ENCODE measurements around the gene BPIFB4. TPM values are rescaled to one million over a fixed set of nuclear protein-coding genes. Genes with fewer than 3 reads are reported as not detected.

Gene BPIFB4
- total RNA-seq, 1 donor from 2014 or later: not detected

DNA sequence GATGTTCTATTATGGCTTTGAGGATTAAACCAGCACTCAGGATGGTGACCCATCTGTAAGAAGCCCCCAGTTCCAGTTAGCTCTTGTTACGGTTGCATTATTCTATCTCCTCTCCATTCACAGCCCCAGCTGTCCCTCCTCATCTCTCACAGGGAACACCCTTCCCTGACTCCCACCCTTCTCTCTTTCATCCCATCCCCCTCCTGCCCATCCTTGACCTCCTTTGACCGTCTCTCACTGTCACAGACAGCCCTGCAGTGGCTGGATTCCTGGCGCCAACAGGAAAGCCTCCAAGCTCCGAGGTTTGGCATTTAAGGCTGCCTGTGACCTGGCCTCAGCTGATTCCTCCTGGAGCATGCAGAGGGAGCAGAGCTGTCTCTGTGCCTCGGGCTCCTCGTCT lies 4.2 kb upstream of the BPIFB4 start:
- Mint-ChIP-seq H3K4me1 (ENCODE audit: low read depth) (no peaks in the 10 kb centered on the region), H3K9me3 (ENCODE audit: low read depth) (no peaks in the 10 kb centered on the region), H3K4me3 (ENCODE audit: unreplicated experiment) (no peak overlapping the region), H3K36me3 (ENCODE audit: low read depth) (no peaks in the 10 kb centered on the region), H3K27me3 (ENCODE audit: low read depth) (peaks cover 67% of the 10 kb centered on the region), H3K27ac (ENCODE audit: unreplicated experiment) (no peak overlapping the region)
- TF ChIP-seq, protein P1, sequence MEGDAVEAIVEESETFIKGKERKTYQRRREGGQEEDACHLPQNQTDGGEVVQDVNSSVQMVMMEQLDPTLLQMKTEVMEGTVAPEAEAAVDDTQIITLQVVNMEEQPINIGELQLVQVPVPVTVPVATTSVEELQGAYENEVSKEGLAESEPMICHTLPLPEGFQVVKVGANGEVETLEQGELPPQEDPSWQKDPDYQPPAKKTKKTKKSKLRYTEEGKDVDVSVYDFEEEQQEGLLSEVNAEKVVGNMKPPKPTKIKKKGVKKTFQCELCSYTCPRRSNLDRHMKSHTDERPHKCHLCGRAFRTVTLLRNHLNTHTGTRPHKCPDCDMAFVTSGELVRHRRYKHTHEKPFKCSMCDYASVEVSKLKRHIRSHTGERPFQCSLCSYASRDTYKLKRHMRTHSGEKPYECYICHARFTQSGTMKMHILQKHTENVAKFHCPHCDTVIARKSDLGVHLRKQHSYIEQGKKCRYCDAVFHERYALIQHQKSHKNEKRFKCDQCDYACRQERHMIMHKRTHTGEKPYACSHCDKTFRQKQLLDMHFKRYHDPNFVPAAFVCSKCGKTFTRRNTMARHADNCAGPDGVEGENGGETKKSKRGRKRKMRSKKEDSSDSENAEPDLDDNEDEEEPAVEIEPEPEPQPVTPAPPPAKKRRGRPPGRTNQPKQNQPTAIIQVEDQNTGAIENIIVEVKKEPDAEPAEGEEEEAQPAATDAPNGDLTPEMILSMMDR (IDR thresholded peaks at IDR 0.05): no peak
- no peak for DNase-seq (ENCODE audit: low spot score)

DNA sequence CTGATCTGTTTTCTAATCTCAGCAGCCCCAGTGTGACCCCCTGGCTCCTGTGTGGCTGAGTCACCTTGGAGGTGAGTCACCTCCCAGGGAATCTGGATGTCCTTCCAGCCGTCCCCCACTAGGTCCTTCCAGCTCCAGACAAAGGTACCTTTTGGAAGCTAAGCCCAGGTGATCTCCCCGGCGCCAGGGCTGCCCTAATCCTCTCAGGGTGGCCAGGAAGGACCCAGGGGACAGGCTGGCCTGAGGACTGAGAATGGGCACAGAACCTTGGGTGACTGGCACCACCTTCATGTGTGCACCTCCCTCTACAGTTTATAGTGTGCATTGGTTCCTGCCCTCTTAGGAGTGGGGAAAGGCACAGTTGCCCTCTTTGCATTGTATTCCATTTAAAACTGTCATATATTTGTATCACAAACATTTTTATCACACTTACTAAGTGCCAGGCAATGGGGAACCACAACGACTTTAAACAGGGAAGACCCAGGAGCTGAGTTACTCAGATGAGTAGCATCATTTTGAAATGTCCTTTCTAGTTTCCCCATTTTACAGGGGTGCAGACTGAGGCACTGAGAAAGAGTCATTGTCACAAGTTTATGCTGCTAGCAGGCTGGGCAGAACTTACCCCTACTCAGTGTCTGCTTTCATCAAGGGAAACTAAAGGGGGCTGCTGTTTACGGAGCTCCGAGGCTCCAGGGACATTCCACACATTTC lies 2.6 kb upstream of the BPIFB4 start:
- Mint-ChIP-seq H3K36me3 (ENCODE audit: low read depth) (peaks cover 3% of the 10 kb centered on the region), H3K4me3 (ENCODE audit: unreplicated experiment) (no peak overlapping the region)

DNA sequence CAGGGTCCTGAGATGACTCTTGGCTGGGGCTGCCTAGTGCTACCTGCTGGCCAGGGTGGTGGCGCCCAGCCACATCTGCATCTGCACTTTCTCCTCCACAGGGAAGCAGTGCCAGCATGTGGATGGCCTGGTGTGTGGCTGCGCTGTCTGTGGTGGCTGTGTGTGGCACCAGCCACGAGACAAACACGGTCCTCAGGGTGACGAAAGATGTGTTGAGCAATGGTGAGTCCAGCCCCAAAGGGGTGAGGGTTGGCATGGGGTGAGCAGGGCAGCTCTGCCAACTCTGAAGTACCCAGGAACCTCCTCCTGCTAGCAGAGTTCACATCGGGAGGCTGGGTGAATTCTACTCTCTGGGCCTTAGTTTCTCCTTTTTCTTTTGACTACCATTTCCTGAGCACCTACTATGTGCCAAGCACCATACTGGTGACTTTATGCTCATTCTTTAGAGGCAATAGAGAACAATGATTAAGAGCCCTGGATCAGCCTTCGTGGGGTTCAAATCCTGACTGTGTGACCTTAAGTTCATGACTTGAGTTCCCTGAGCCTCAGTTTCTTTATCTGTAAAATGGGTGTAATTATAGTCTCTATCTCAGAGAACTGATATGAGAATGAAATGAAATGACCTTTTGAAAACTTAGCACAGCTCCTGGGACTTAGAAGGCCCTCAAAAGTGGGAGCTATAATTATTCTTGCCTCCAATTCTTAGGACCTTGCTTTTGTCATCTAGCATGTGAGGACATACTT lies 2.1 kb downstream of the BPIFB4 start:
- peaks cover 5% of the 10 kb centered on the region for H3K9me3 Mint-ChIP-seq (ENCODE audit: low read depth)
- peaks cover 3% of the 10 kb centered on the region for H3K36me3 Mint-ChIP-seq (ENCODE audit: low read depth)
- no peak overlapping the region for H3K4me3 Mint-ChIP-seq (ENCODE audit: unreplicated experiment)
- no peak for DNase-seq (ENCODE audit: low spot score)
- H3K27ac Mint-ChIP-seq (ENCODE audit: unreplicated experiment): no peak overlapping the region
- H3K4me1 Mint-ChIP-seq (ENCODE audit: low read depth): no peaks in the 10 kb centered on the region
- TF ChIP-seq, protein P1 (IDR thresholded peaks at IDR 0.05): no peak
- peaks cover 51% of the 10 kb centered on the region for H3K27me3 Mint-ChIP-seq (ENCODE audit: low read depth)

More for the DNA sequence above, 2.6 kb upstream of the BPIFB4 start:
- Mint-ChIP-seq H3K27ac (ENCODE audit: unreplicated experiment) (no peak overlapping the region), H3K27me3 (ENCODE audit: low read depth) (peaks cover 69% of the 10 kb centered on the region), H3K4me1 (ENCODE audit: low read depth) (no peaks in the 10 kb centered on the region), H3K9me3 (ENCODE audit: low read depth) (peaks cover 5% of the 10 kb centered on the region)
- no peak for DNase-seq (ENCODE audit: low spot score)
- TF ChIP-seq, protein P1 (IDR thresholded peaks at IDR 0.05): peak; percentile 54

DNA sequence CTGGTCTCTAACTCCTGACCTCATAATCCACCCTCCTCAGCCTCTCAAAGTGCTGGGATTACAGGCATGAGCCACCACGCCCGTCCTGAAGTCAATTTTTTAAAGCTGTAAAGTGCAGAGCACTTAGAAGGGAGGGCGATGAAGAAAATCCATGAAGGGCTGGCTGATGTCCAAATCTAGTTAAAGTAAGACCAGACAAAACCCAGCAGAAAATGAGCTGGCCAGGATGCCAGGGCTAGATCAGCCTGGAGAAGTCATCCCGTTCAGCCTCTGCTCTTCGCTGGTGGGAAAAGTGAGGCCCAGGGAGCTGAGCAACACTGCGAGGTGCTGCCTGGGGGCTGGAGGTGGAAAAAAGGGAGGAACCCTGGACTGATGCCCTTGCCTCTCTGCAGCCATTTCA lies 3.1 kb downstream of the BPIFB4 start:
- Mint-ChIP-seq H3K4me1 (ENCODE audit: low read depth) (no peaks in the 10 kb centered on the region), H3K27me3 (ENCODE audit: low read depth) (peaks cover 52% of the 10 kb centered on the region), H3K36me3 (ENCODE audit: low read depth) (peaks cover 3% of the 10 kb centered on the region), H3K9me3 (ENCODE audit: low read depth) (peaks cover 5% of the 10 kb centered on the region), H3K4me3 (ENCODE audit: unreplicated experiment) (no peak overlapping the region), H3K27ac (ENCODE audit: unreplicated experiment) (no peak overlapping the region)
- TF ChIP-seq, protein P1 (IDR thresholded peaks at IDR 0.05): no peak
- DNase-seq (ENCODE audit: low spot score): no peak

DNA sequence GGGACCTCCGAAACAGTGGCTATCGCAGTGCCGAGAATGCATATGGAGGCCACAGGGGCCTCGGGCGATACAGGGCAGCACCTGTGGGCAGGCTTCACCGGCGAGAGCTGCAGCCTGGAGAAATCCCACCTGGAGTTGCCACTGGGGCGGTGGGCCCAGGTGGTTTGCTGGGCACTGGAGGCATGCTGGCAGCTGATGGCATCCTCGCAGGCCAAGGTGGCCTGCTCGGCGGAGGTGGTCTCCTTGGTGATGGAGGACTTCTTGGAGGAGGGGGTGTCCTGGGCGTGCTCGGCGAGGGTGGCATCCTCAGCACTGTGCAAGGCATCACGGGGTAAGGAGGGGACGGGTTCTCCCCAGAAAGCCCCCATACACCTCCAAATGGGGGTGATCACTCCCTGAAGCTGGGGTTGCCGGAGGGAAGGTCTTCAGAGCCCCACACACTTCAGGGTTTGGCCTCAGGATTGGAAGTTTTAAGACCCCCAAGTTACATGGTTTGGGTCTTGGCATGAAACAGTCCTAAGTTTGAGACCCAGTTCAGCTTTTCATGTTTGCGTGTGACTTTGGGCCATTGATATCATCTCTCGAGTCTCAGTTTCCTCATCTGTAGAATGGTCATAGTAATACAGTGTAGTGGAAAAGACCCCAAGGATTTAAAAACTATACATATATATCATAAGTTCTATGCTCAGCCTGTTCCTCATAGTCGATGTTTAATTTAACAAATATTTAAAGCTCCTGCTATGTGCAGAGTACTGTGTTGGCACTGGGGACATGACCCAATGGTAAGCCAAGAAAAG lies 4.3 kb downstream of the BPIFB4 start:
- TF ChIP-seq, protein P1 (IDR thresholded peaks at IDR 0.05): no peak

More for the DNA sequence above, 4.3 kb downstream of the BPIFB4 start:
- peaks cover 50% of the 10 kb centered on the region for H3K27me3 Mint-ChIP-seq (ENCODE audit: low read depth)
- no peak overlapping the region for H3K4me3 Mint-ChIP-seq (ENCODE audit: unreplicated experiment)
- H3K9me3 Mint-ChIP-seq (ENCODE audit: low read depth): peaks cover 5% of the 10 kb centered on the region
- peaks cover 3% of the 10 kb centered on the region for H3K36me3 Mint-ChIP-seq (ENCODE audit: low read depth)
- no peak for DNase-seq (ENCODE audit: low spot score)
- no peaks in the 10 kb centered on the region for H3K4me1 Mint-ChIP-seq (ENCODE audit: low read depth)
- H3K27ac Mint-ChIP-seq (ENCODE audit: unreplicated experiment): no peak overlapping the region

All from chondrocyte (in vitro differentiated cells).